GM12864 (cell line): Measurements from ENCODE around the gene MPC1L.
"Not testable (repeated sequence)": the region's sequence is repeated elsewhere in the genome, so short reads cannot be mapped to it uniquely, and the experiment has no call there.

Source experiments
- DNase-seq: peaks from one replicate; pipeline ENCODE4 v3.0.0-alpha.2; 2011; ENCODE audit warnings: low read depth
- H3K4me3 ChIP-seq: 2 replicates; pipeline ENCODE4 v1.5.1; 2011; ENCODE audit warnings: mild to moderate bottlenecking, low read depth, low read length, control low read depth
- TF ChIP-seq, protein P1 (sequence below): IDR thresholded peaks from 2 replicates; pipeline ENCODE4 v1.5.1; 2011; ENCODE audit warnings: low read depth, mild to moderate bottlenecking, moderate library complexity, low read length, control low read depth, inconsistent platforms; ENCODE audit errors: missing control alignments

MPC1L gene

DNA sequence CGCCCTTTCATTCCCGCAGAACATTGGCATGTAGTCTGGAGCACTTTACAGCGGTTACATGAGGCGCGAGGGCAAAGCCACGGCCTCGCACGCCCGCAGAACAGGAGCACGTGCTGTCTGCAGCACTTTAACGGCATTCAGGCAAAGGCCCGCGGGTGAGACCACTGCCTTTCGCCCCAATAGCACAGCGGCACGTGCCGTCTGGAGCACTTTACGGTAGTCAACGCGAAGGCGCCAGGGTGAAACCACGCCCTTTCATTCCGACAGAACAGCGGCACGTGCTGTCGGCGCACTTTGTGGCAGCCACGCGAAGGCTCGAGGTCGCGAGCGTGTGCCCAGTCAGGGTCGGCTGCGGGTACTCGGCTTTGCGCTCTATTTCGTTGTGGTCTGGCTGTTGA, at the start of gene MPC1L:
Gene MPC1L (plus strand): TSS at position 290 of the 398 bp plus-strand sequence. CDS start 138 bp downstream, outside the sequence.
- no peak for DNase-seq
- no peak within 1 kb of the TSS for H3K4me3 ChIP-seq
- TF ChIP-seq, protein P1, sequence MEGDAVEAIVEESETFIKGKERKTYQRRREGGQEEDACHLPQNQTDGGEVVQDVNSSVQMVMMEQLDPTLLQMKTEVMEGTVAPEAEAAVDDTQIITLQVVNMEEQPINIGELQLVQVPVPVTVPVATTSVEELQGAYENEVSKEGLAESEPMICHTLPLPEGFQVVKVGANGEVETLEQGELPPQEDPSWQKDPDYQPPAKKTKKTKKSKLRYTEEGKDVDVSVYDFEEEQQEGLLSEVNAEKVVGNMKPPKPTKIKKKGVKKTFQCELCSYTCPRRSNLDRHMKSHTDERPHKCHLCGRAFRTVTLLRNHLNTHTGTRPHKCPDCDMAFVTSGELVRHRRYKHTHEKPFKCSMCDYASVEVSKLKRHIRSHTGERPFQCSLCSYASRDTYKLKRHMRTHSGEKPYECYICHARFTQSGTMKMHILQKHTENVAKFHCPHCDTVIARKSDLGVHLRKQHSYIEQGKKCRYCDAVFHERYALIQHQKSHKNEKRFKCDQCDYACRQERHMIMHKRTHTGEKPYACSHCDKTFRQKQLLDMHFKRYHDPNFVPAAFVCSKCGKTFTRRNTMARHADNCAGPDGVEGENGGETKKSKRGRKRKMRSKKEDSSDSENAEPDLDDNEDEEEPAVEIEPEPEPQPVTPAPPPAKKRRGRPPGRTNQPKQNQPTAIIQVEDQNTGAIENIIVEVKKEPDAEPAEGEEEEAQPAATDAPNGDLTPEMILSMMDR = no peak

DNA sequence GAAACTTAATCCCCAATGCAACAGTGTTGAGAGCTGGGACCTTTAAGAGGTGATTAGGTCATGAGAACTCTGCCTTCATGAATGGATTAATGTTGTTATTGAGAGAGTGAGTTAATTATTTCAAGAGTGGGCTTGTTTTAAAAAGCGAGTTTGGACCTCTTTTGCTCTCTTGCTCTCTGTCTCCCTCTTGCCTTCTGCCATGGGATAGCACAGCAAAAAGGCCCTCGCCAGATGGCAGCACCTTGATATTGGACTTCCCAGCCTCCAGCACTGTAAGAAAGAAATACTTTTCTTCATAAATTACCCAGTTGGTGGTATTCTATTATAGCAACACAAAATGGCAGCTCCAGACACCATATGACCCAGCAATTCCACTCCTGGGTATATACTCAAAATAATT, 49.5 kb upstream of the MPC1L start:
- TF ChIP-seq, protein P1 = peak; percentile 69
- H3K4me3 ChIP-seq = no peak overlapping the region
- DNase-seq = no peak

- DNase-seq, H3K4me3 ChIP-seq: not testable (repeated sequence)
These were observed 47.8 kb upstream of the MPC1L start for GRCh38 chrX:40575411-40575810.

- TF ChIP-seq, protein P1 = no peak
- no peak for DNase-seq
- H3K4me3 ChIP-seq = no peak overlapping the region
These were observed 46.9 kb upstream of the MPC1L start for GRCh38 chrX:40576291-40576690.

DNA sequence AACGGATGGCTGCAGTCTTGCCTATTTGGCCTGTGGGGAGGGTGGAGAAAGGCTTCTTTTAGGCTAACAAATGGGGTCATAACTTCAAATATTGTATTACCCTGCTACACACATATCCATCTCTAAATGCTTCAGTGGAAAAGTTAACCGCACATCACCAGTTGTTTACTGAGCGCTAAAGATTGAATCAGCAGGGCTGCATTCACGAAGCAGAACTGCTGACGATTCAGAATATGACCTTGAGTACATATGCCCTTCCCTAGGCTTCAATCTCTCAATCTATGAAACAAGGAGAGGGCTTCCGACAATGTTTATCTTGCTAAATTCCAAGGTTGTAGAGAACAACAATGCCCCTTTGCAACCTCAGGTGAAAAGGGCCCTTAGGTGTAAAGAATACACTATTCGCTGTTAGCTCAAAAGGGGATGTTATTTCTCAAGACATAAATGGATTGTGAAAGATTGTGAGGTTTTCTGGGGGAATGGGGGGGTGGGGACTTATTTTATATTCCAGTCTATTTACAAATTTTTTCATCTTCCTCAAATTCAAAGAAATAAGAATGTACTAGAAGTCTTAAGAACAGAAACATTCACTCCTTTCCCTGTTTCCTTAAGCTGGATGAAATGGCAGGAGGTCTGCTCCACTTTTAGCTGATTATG, 45.1 kb upstream of the MPC1L start:
- TF ChIP-seq, protein P1 = no peak
- DNase-seq = no peak
- no peak overlapping the region for H3K4me3 ChIP-seq

DNA sequence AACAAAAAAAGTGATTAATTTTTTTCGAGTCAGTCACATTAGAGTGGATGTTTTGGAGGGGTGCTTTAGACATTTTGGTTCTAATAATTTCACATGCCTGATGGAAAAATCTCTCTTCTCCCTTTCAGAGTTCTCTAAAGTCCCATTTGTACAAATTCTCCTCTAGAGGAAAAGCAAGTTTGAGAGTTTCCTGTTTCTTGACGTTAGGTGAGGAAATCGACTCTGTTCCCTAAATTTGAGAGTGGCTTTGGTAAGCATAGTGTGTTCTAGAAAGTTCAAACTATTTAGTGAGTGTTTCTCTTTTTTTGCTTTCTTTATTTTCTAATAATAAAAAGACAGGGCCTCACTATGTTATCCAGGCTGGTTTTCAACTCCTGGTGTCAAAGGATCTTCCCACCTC, 44.1 kb upstream of the MPC1L start:
- H3K4me3 ChIP-seq = no peak overlapping the region
- TF ChIP-seq, protein P1 = no peak
- no peak for DNase-seq

DNA sequence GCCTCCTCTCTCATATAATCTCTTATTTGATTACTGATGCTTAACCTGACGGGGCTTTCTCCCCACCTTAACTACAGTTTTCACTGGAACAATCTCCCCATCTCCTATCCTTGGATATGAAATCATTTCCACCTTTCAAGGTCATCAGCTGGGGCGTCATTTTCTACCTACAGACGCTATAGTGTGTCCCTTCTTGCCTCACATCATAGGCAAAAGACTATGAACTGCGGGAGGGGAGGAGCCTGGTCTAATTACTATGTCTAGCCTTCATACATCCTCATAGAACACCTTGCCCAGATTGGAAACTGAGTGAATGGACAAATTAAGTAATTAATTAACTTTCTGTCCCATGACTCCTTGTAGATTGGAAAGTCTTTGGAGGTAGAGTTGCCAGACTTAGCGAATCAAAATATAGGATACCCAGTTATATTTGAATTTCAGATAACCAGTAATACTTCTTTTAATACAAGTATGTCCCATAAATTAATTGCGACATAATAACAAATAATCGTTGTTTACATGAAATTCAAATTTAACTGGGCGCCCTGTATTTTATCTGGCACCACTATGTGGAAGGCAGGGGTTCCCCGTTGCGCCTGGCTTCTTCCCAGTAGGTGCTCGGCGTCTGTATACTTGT, 43.2 kb upstream of the MPC1L start:
- TF ChIP-seq, protein P1 = no peak
- peak overlapping the region; percentile 69 for H3K4me3 ChIP-seq
- DNase-seq = no peak
